Measurements from ENCODE around the gene CDKN1A. TPM values are rescaled to one million over a fixed set of nuclear protein-coding genes. Genes with fewer than 3 reads are reported as not detected.

CDKN1A gene
- total RNA-seq, 1 donor from 2014 or later = 41.3 TPM

GRCh38 chr6:36662380-36662779, 16.1 kb upstream of the CDKN1A start:
- peaks cover 8% of the 10 kb centered on the region for H3K9me3 Mint-ChIP-seq (ENCODE audit: unreplicated experiment)
- TF ChIP-seq CTCF (IDR thresholded peaks at IDR 0.05; ENCODE audit: partially characterized antibody, unreplicated experiment) = no peak
- no peak for DNase-seq
- no peak overlapping the region for H3K27ac Mint-ChIP-seq (ENCODE audit: unreplicated experiment)
- no peak overlapping the region for H3K4me3 Mint-ChIP-seq (ENCODE audit: unreplicated experiment)
- peaks cover 16% of the 10 kb centered on the region for H3K4me1 Mint-ChIP-seq (ENCODE audit: low read depth, unreplicated experiment)
- H3K27me3 Mint-ChIP-seq (ENCODE audit: unreplicated experiment) = peaks cover 7% of the 10 kb centered on the region
- no peaks in the 10 kb centered on the region for H3K36me3 Mint-ChIP-seq (ENCODE audit: unreplicated experiment)

GRCh38 chr6:36662827-36663256, 15.7 kb upstream of the CDKN1A start:
- no peak for TF ChIP-seq CTCF (IDR thresholded peaks at IDR 0.05; ENCODE audit: partially characterized antibody, unreplicated experiment)
- no peak for DNase-seq
- H3K4me3 Mint-ChIP-seq (ENCODE audit: unreplicated experiment) = no peak overlapping the region
- H3K9me3 Mint-ChIP-seq (ENCODE audit: unreplicated experiment) = peaks cover 8% of the 10 kb centered on the region
- H3K27me3 Mint-ChIP-seq (ENCODE audit: unreplicated experiment) = peaks cover 7% of the 10 kb centered on the region
- H3K4me1 Mint-ChIP-seq (ENCODE audit: low read depth, unreplicated experiment) = peaks cover 17% of the 10 kb centered on the region
- H3K36me3 Mint-ChIP-seq (ENCODE audit: unreplicated experiment) = no peaks in the 10 kb centered on the region
- peak overlapping the region; percentile 19 for H3K27ac Mint-ChIP-seq (ENCODE audit: unreplicated experiment)

DNA sequence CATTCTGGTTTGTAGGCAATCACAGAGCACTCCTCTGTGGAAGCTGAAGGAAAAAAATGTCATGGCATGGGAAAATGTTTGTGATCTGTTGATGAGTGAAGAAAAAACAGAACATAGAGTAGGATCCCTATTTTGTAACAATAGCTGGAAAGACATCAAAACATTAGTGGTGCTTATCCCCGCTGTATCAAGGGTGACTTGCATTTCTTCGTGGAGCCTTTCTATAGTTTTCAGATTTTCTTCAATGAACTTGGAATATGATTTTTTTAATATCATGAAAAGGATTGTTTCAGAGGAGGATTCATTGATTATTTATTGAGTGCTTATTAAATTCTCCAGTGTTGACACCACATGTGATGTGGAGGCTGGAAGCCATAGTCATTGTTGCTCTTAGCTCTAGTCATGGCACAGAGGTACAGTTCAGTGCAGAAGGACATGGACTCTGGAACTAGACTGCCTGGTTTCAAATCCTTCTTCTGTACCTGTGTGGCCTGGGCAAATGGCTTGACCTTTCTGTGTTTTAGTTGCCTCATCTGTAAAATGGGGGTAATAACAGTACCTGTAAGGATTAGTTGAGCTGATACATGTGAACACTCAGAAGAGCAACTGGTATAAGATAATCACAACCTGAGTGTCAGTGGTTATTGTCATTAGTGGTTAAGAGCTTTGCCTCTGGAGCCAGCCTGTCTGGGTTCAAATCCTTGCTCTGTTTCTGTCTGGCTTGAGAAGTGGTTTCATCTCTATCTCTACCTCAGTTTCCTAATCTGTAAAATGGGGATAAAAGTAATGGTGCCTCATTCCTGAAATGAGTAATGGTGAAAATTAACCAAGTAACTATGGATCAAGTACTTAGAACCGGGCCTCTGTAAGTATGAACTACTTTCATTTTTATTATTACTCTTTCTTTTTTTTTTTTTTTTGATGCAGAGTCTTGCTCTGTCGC, 14.7 kb upstream of the CDKN1A start:
- no peak overlapping the region for H3K27ac Mint-ChIP-seq (ENCODE audit: unreplicated experiment)
- no peak for DNase-seq
- no peak for TF ChIP-seq CTCF (IDR thresholded peaks at IDR 0.05; ENCODE audit: partially characterized antibody, unreplicated experiment)
- peaks cover 7% of the 10 kb centered on the region for H3K27me3 Mint-ChIP-seq (ENCODE audit: unreplicated experiment)
- H3K4me1 Mint-ChIP-seq (ENCODE audit: low read depth, unreplicated experiment) = peaks cover 26% of the 10 kb centered on the region
- H3K36me3 Mint-ChIP-seq (ENCODE audit: unreplicated experiment) = no peaks in the 10 kb centered on the region
- H3K9me3 Mint-ChIP-seq (ENCODE audit: unreplicated experiment) = peaks cover 8% of the 10 kb centered on the region
- no peak overlapping the region for H3K4me3 Mint-ChIP-seq (ENCODE audit: unreplicated experiment)

GRCh38 chr6:36665180-36665579, 13.3 kb upstream of the CDKN1A start:
- TF ChIP-seq CTCF (IDR thresholded peaks at IDR 0.05; ENCODE audit: partially characterized antibody, unreplicated experiment) = no peak
- Mint-ChIP-seq H3K4me3 (ENCODE audit: unreplicated experiment) (no peak overlapping the region), H3K27ac (ENCODE audit: unreplicated experiment) (peak overlapping the region; percentile 65), H3K27me3 (ENCODE audit: unreplicated experiment) (peaks cover 4% of the 10 kb centered on the region), H3K9me3 (ENCODE audit: unreplicated experiment) (peaks cover 6% of the 10 kb centered on the region), H3K36me3 (ENCODE audit: unreplicated experiment) (no peaks in the 10 kb centered on the region), H3K4me1 (ENCODE audit: low read depth, unreplicated experiment) (peaks cover 26% of the 10 kb centered on the region)
- DNase-seq = no peak

- Mint-ChIP-seq H3K9me3 (ENCODE audit: unreplicated experiment) (peaks cover 6% of the 10 kb centered on the region), H3K27ac (ENCODE audit: unreplicated experiment) (peak overlapping the region; percentile 98), H3K27me3 (ENCODE audit: unreplicated experiment) (peaks cover 4% of the 10 kb centered on the region), H3K4me1 (ENCODE audit: low read depth, unreplicated experiment) (peaks cover 26% of the 10 kb centered on the region), H3K4me3 (ENCODE audit: unreplicated experiment) (peak overlapping the region; percentile 9), H3K36me3 (ENCODE audit: unreplicated experiment) (no peaks in the 10 kb centered on the region)
- TF ChIP-seq CTCF (IDR thresholded peaks at IDR 0.05; ENCODE audit: partially characterized antibody, unreplicated experiment) = no peak
- DNase-seq = no peak
Observed at GRCh38 chr6:36666287-36666686, 12.2 kb upstream of the CDKN1A start.
